Activated CD4-positive, alpha-beta T cell treated with anti-CD3 and anti-CD28 coated beads for 36 hours (primary cell): Measurements from ENCODE around the gene SPDYE2. TPM values are rescaled to one million over a fixed set of nuclear protein-coding genes. Genes with fewer than 3 reads are reported as not detected.
"Not testable (repeated sequence)": the region's sequence is repeated elsewhere in the genome, so short reads cannot be mapped to it uniquely, and the experiment has no call there.

ENCODE experiments used
- ATAC-seq: fragments of 200-7000 bp; cut with Tn5 transposase; one replicate; pipeline ENCODE4 v1.10.0; 2021; ENCODE audit warnings: mild to moderate bottlenecking, moderate library complexity
- CTCF ChIA-PET: fragments of 350-600 bp; sonication (Branson Sonifier 250); formaldehyde crosslinking; loops from one replicate; lab custom pipeline; 2021; ENCODE audit warnings: antibody characterized with exemption; lab: Charles Lee
- POLR2A ChIA-PET: fragments of 350-600 bp; sonication (Branson Sonifier 250); formaldehyde crosslinking; loops from one replicate; lab custom pipeline; 2021; ENCODE audit warnings: antibody characterized with exemption, inconsistent platforms; lab: Charles Lee
- DNase-seq: peaks from one replicate; pipeline ENCODE4 v3.0.0-alpha.2; 2020
- H3K27ac Mint-ChIP-seq: one replicate; pipeline ENCODE4 v1.8.0; 2021; ENCODE audit warnings: mixed read lengths
- H3K27me3 Mint-ChIP-seq: one replicate; pipeline ENCODE4 v1.8.0; 2021; ENCODE audit warnings: mixed read lengths
- H3K36me3 Mint-ChIP-seq: one replicate; pipeline ENCODE4 v1.8.0; 2021; ENCODE audit warnings: low read depth, mixed read lengths
- H3K4me1 Mint-ChIP-seq: one replicate; pipeline ENCODE4 v1.8.0; 2021; ENCODE audit warnings: mixed read lengths
- H3K4me3 Mint-ChIP-seq: one replicate; pipeline ENCODE4 v1.8.0; 2021; ENCODE audit warnings: mild to moderate bottlenecking, moderate library complexity, mixed read lengths
- H3K9me3 Mint-ChIP-seq: one replicate; pipeline ENCODE4 v1.8.0; 2021; ENCODE audit warnings: low read depth, mixed read lengths
- intact Hi-C, 2 experiments: fragments of 100-400 bp; cut with DNase I in 1 of 2; cut with micrococcal nuclease in 1 of 2; formaldehyde crosslinking; loops; one replicate each; pipeline versions ENCODE4 v1.14.2 to v1.15.1; 2022 to 2024; cut with DNase I, micrococcal nuclease
- total RNA-seq, 2 experiments: library from RNA; stranded (reverse); gene quantifications; one replicate each; pipeline ENCODE4 v1.2.3, GENCODE V29; 2021

Gene SPDYE2
- total RNA-seq, 2 experiments from 2014 or later = not detected

DNA sequence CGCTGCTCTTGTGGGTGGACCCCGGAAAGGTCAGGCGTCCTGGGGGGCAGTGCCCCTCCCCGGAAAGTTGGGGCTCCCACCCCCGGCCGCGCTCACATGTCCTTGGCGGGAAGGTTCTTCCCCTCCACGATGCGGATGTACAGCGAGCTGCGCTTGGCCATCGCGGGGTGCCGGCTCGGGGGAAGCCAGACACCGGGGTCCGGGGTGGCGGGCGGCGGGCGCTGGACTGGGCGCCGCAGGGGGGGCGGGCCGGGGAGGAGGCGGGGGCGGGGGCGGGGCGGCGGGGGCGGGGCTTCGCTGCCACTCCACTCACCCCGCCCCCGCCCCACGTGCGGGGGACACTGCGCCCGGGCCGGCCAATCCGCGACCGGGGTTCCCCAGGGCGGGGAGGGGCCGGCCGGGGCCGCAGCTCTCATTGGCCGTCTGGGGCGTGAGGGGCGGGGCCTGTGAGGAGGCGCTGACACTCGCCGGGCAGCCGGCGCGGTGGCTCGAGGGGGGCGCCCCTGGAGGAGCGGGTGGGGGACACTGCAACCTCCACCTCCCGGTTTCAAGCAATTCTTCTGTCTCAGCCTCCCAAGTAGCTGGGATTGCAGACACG, 33.4 kb upstream of the SPDYE2 start, which contains the start of gene RASA4B:
RASA4B (minus strand) TSS at position 228 of the 598 bp plus-strand sequence; CDS start at position 161, 67 bp downstream.
- intact Hi-C loops, H3K9me3 Mint-ChIP-seq, CTCF ChIA-PET, H3K4me3 Mint-ChIP-seq, H3K27me3 Mint-ChIP-seq, POLR2A ChIA-PET, H3K4me1 Mint-ChIP-seq, H3K36me3 Mint-ChIP-seq, H3K27ac Mint-ChIP-seq: not testable (repeated sequence)
- ATAC-seq (peak; percentile 96), DNase-seq (peak; percentile 51)

- intact Hi-C loops, H3K9me3 Mint-ChIP-seq, H3K4me3 Mint-ChIP-seq, ATAC-seq, H3K36me3 Mint-ChIP-seq, H3K27ac Mint-ChIP-seq, H3K27me3 Mint-ChIP-seq, POLR2A ChIA-PET, DNase-seq, H3K4me1 Mint-ChIP-seq, CTCF ChIA-PET: not testable (repeated sequence)
Measured at GRCh38 chr7:102520797-102521196, 30.2 kb upstream of the SPDYE2 start.

GRCh38 chr7:102524803-102525202, 26.2 kb upstream of the SPDYE2 start:
- H3K9me3 Mint-ChIP-seq, CTCF ChIA-PET, POLR2A ChIA-PET, DNase-seq, intact Hi-C loops, H3K36me3 Mint-ChIP-seq, ATAC-seq, H3K4me1 Mint-ChIP-seq, H3K4me3 Mint-ChIP-seq, H3K27me3 Mint-ChIP-seq, H3K27ac Mint-ChIP-seq: not testable (repeated sequence)

- H3K4me1 Mint-ChIP-seq, H3K27me3 Mint-ChIP-seq, H3K36me3 Mint-ChIP-seq, CTCF ChIA-PET, H3K4me3 Mint-ChIP-seq, H3K9me3 Mint-ChIP-seq, ATAC-seq, H3K27ac Mint-ChIP-seq, DNase-seq, POLR2A ChIA-PET, intact Hi-C loops: not testable (repeated sequence)
Measured at GRCh38 chr7:102527182-102527581, 23.8 kb upstream of the SPDYE2 start.

DNA sequence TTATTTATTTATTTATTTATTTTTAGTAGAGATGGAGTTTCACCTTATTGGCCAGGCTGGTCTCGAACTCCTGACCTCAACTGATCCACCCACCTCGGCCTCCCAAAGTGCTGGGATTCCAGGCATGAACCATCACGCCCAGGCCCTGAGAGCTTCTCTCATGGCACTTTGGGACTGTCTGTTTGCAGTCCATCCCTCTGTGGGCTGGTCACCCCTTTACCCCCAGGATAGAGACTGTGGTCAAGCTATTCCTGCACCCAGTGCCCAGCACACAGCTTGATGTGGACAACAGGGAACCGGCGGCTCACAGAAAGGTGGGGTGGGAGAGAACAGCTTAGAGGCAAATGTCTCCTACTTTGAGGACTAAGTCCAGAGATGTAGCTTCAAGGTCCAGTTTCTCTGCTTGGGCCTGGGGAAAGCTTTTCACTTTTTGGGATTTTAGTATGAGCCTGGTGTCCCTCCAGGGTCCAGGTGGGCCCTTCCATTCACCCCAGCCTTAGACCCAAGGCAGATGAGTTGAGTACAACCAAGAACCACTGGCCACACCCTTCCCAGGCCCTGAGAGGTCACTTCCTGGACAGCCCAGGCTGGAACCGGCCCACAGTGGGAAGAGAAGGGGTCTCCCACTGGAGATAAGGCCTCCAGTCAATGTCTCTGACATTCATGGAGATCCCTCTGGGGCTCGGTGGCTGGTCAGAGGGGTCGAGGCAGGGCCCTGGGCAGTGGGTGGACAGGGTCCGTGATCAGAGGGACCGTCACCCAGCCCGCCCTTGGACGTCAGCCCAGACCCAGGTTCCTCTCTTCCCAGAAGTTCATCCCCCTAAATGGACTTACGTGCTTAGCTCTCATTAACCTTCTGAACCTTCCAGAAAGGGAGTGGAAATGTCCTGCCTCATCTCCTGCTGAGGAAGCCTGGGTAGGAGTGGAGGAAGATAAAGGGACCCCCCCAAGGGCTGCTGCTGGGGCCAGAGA, 22.9 kb upstream of the SPDYE2 start:
- intact Hi-C loops, H3K27me3 Mint-ChIP-seq, DNase-seq, H3K27ac Mint-ChIP-seq, H3K4me3 Mint-ChIP-seq, H3K4me1 Mint-ChIP-seq, ATAC-seq, CTCF ChIA-PET, H3K36me3 Mint-ChIP-seq, POLR2A ChIA-PET, H3K9me3 Mint-ChIP-seq: not testable (repeated sequence)

DNA sequence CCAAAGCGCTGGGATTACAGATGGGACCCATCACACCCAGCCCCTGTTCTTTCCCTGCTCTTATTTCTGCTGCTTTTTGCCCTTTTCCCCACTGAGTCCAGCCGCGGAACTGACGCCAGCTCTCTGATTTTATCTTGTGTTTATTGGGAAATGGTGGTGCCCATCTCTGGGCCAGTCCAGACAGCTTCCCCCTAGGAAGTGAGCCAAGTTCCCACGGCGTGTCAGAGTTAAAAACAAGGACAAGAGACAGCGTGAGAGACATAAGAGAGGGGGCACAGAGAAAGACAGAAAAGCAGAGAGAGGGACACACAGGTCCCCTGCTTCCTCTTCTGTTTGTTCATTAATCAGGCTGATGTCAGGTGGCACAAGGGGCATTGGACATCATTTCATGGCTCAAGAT, 19.4 kb upstream of the SPDYE2 start:
- DNase-seq, H3K36me3 Mint-ChIP-seq, CTCF ChIA-PET, H3K4me1 Mint-ChIP-seq, H3K4me3 Mint-ChIP-seq, ATAC-seq, H3K27ac Mint-ChIP-seq, intact Hi-C loops, POLR2A ChIA-PET, H3K9me3 Mint-ChIP-seq, H3K27me3 Mint-ChIP-seq: not testable (repeated sequence)

DNA sequence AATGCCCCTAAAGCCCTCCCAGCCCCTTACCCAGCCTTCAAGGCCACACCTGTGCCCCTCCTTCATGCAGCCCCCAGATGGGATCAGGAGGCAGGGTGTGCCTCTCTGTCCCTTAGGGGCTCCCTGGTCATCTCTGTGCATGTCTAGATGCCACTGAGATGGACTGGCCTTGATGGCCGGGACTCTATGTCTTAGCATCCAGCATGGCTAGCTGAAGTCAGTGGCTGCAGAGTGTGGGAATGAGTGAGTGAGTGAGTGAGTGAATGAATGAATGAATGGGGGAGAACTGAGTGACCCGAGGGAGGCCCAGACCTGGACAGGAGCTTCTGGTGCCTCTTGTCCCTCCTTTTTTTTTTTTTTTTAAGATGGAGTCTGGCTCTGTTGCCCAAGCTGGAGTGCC, 18.9 kb upstream of the SPDYE2 start:
- ATAC-seq = not testable (repeated sequence)

GRCh38 chr7:102535062-102535615, 15.9 kb upstream of the SPDYE2 start:
- POLR2A ChIA-PET, H3K27ac Mint-ChIP-seq, intact Hi-C loops, DNase-seq, CTCF ChIA-PET, H3K36me3 Mint-ChIP-seq, H3K4me3 Mint-ChIP-seq, H3K27me3 Mint-ChIP-seq, H3K9me3 Mint-ChIP-seq, ATAC-seq, H3K4me1 Mint-ChIP-seq: not testable (repeated sequence)

More for the DNA sequence above, 18.9 kb upstream of the SPDYE2 start:
- H3K27me3 Mint-ChIP-seq, intact Hi-C loops, CTCF ChIA-PET, H3K27ac Mint-ChIP-seq, H3K4me1 Mint-ChIP-seq, H3K9me3 Mint-ChIP-seq, H3K4me3 Mint-ChIP-seq, H3K36me3 Mint-ChIP-seq, POLR2A ChIA-PET, DNase-seq: not testable (repeated sequence)

DNA sequence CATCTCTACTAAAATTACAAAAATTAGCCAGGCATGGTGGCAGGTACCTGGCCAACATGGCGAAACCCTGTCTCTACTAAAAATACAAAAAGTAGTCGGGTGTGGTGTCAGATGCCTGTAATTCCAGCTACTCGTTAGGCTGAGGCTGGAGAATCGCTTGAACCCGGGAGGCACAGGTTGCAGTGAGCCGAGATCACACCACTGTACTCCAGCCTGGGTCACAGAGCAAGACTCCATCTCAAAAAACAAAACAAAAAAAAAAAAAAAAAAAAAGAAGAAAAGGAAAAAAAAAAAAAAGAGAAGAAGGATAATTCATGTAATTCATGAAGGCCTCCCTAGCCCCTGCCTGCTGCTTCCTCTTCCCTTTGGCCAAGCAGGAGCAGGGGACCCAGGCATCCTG, 10.4 kb upstream of the SPDYE2 start:
- H3K4me1 Mint-ChIP-seq, H3K36me3 Mint-ChIP-seq, DNase-seq, H3K9me3 Mint-ChIP-seq, H3K4me3 Mint-ChIP-seq, H3K27me3 Mint-ChIP-seq, intact Hi-C loops, ATAC-seq, CTCF ChIA-PET, H3K27ac Mint-ChIP-seq, POLR2A ChIA-PET: not testable (repeated sequence)

- H3K9me3 Mint-ChIP-seq, POLR2A ChIA-PET, CTCF ChIA-PET, H3K36me3 Mint-ChIP-seq, DNase-seq, ATAC-seq, H3K27ac Mint-ChIP-seq, H3K27me3 Mint-ChIP-seq, H3K4me3 Mint-ChIP-seq, H3K4me1 Mint-ChIP-seq, intact Hi-C loops: not testable (repeated sequence)
Measured at GRCh38 chr7:102542083-102542482, 8.9 kb upstream of the SPDYE2 start.

DNA sequence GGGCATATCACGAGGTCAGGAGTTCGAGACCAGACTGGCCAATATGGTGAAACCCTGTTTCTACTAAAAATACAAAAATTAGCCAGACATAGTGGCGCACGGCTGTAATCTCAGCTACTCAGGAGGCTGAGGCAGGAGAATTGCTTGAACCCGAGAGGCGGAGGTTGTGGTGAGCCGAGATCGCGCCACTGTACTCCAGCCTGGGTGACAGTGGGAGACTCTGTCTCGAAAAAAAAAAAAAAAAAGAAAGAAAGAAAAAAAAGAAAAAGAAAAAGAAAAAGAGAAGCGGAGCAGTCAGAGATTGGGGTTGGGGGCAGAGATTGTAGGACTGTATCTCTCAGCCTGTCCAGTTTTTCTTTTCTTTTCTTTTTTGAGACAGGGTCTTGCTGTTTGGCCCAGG, 8.3 kb upstream of the SPDYE2 start:
- POLR2A ChIA-PET, ATAC-seq, H3K4me3 Mint-ChIP-seq, H3K27me3 Mint-ChIP-seq, H3K27ac Mint-ChIP-seq, CTCF ChIA-PET, DNase-seq, H3K36me3 Mint-ChIP-seq, intact Hi-C loops, H3K9me3 Mint-ChIP-seq, H3K4me1 Mint-ChIP-seq: not testable (repeated sequence)
